IMR-90 (cell line): ENCODE results near the gene KCNQ2. TPM values are rescaled to one million over a fixed set of nuclear protein-coding genes. Genes with fewer than 3 reads are reported as not detected.

ENCODE experiments used
- ATAC-seq: fragments of 200-7000 bp; cut with Tn5 transposase; 2 replicates; pipeline ENCODE4 v1.9.1; 2020; ENCODE audit warnings: low read depth, mild to moderate bottlenecking, moderate library complexity
- BruUV-seq: library from RNA; stranded (reverse); fragments of 400-500 nt; replicated peaks from 2 replicates; lab custom pipeline; 2021; lab: Mats Ljungman, UMichigan
- CTCF ChIA-PET: fragments of 300-600 bp; formaldehyde crosslinking; extraction: SDS; loops from one replicate; lab custom pipeline; 2021; ENCODE audit warnings: antibody characterized with exemption; lab: Yijun Ruan, JAX
- POLR2A ChIA-PET: fragments of 300-600 bp; sonication (Branson Sonifier 250); formaldehyde crosslinking; loops from one replicate; lab custom pipeline; 2022; ENCODE audit warnings: antibody characterized with exemption; ENCODE audit not compliant: unreplicated experiment; lab: Charles Lee
- DNase-seq: peaks from one replicate; pipeline ENCODE4 v3.0.0; 2013
- H2AFZ ChIP-seq: replicated peaks from 2 replicates; pipeline ENCODE3; 2013; ENCODE audit warnings: low read length, mild to moderate bottlenecking; ENCODE audit not compliant: poor library complexity
- H2AK5ac ChIP-seq: 2 replicates; pipeline ENCODE4 v1.6.1; 2013; ENCODE audit warnings: low read depth, low read length, inconsistent platforms
- H2AK9ac ChIP-seq: replicated peaks from 2 replicates; pipeline ENCODE3; 2013; ENCODE audit warnings: mild to moderate bottlenecking, low read depth, low read length, moderate library complexity; ENCODE audit not compliant: poor library complexity
- H2BK120ac ChIP-seq: 2 replicates; pipeline ENCODE4 v1.6.1; 2013; ENCODE audit warnings: low read depth, low read length, inconsistent platforms
- H2BK15ac ChIP-seq: 3 replicates; pipeline ENCODE4 v1.6.1; 2013; ENCODE audit warnings: low read depth, low read length, inconsistent platforms
- H2BK20ac ChIP-seq: 2 replicates; pipeline ENCODE4 v1.6.1; 2013; ENCODE audit warnings: low read depth, mild to moderate bottlenecking, inconsistent platforms, low read length, moderate library complexity
- H2BK5ac ChIP-seq: 2 replicates; pipeline ENCODE4 v1.6.1; 2013; ENCODE audit warnings: mild to moderate bottlenecking, low read depth, low read length, inconsistent platforms; ENCODE audit not compliant: poor library complexity, severe bottlenecking
- H3K14ac ChIP-seq: replicated peaks from 2 replicates; pipeline ENCODE4 v1.6.1; 2013; ENCODE audit warnings: low read depth, low read length, inconsistent platforms
- H3K18ac ChIP-seq: 2 replicates; pipeline ENCODE4 v1.6.1; 2013; ENCODE audit warnings: low read depth, low read length, control low read depth
- H3K23ac ChIP-seq: 2 replicates; pipeline ENCODE4 v1.6.1; 2013; ENCODE audit warnings: low read depth, low read length, inconsistent platforms
- H3K27ac ChIP-seq: 2 replicates; pipeline ENCODE4 v1.5.1; 2013; ENCODE audit warnings: mild to moderate bottlenecking, control low read depth, low read length; ENCODE audit not compliant: insufficient read depth
- H3K27me3 ChIP-seq: 2 replicates; pipeline ENCODE4 v1.6.1; 2013; ENCODE audit warnings: low read length; ENCODE audit not compliant: control insufficient read depth, insufficient read depth
- H3K36me3 ChIP-seq: 2 replicates; pipeline ENCODE4 v1.6.1; 2013; ENCODE audit warnings: low read length, mixed read lengths; ENCODE audit not compliant: control insufficient read depth, insufficient read depth
- H3K4ac ChIP-seq: 2 replicates; pipeline ENCODE4 v1.6.1; 2013; ENCODE audit warnings: low read depth, low read length, inconsistent platforms
- H3K4me1 ChIP-seq: 2 replicates; pipeline ENCODE4 v1.6.1; 2013; ENCODE audit warnings: low read length, mixed read lengths; ENCODE audit not compliant: control insufficient read depth, insufficient read depth
- H3K4me2 ChIP-seq: 2 replicates; pipeline ENCODE4 v1.6.1; 2013; ENCODE audit warnings: low read depth, mild to moderate bottlenecking, control low read depth, low read length, moderate library complexity
- H3K4me3 ChIP-seq: 2 replicates; pipeline ENCODE4 v1.5.1; 2013; ENCODE audit warnings: low read depth, mild to moderate bottlenecking, control low read depth, low read length, moderate library complexity; ENCODE audit not compliant: insufficient read depth
- H3K56ac ChIP-seq: 2 replicates; pipeline ENCODE4 v1.6.1; 2013; ENCODE audit warnings: low read length, inconsistent platforms; ENCODE audit not compliant: insufficient read depth; ENCODE audit errors: extremely low read depth
- H3K79me1 ChIP-seq, 2 experiments: 2 replicates each; pipeline ENCODE4 v1.6.1; 2013; ENCODE audit warnings: low read length in 2 of 2, inconsistent platforms in 1 of 2, low read depth in 1 of 2
- H3K9ac ChIP-seq: 2 replicates; pipeline ENCODE4 v1.6.1; 2013; ENCODE audit warnings: low read depth, low read length, control low read depth
- H3K9me1 ChIP-seq: 2 replicates; pipeline ENCODE4 v1.6.1; 2013; ENCODE audit warnings: low read length, inconsistent platforms; ENCODE audit not compliant: insufficient read depth
- H3K9me3 ChIP-seq: 2 replicates; pipeline ENCODE4 v1.6.1; 2013; ENCODE audit warnings: low read length; ENCODE audit not compliant: control insufficient read depth, insufficient read depth
- H4K20me1 ChIP-seq: 2 replicates; pipeline ENCODE4 v1.6.1; 2013; ENCODE audit warnings: low read length, inconsistent platforms; ENCODE audit not compliant: insufficient read depth
- H4K5ac ChIP-seq: 2 replicates; pipeline ENCODE4 v1.6.1; 2013; ENCODE audit warnings: mild to moderate bottlenecking, low read depth, low read length, control low read depth
- H4K8ac ChIP-seq, 2 experiments: 2 replicates each; pipeline ENCODE4 v1.6.1; 2013; ENCODE audit warnings: low read depth in 2 of 2, low read length in 2 of 2, control low read depth in 1 of 2, inconsistent platforms in 1 of 2
- H4K91ac ChIP-seq: 2 replicates; pipeline ENCODE4 v1.6.1; 2013; ENCODE audit warnings: low read depth, low read length, inconsistent platforms; ENCODE audit not compliant: insufficient read depth
- BHLHE40 ChIP-seq: fragments of 150-350 bp; IDR thresholded peaks from 2 replicates; pipeline ENCODE4 v1.6.1; 2016; ENCODE audit warnings: mild to moderate bottlenecking, low read depth, low read length
- CEBPB ChIP-seq: IDR thresholded peaks from 2 replicates; pipeline ENCODE4 v1.6.1; 2012; ENCODE audit warnings: low read depth, low read length, improper control_type of control experiment
- CHD1 ChIP-seq: IDR thresholded peaks from 2 replicates; pipeline ENCODE4 v1.6.1; 2012; ENCODE audit warnings: low read depth, low read length, improper control_type of control experiment
- FOS ChIP-seq: fragments of 150-350 bp; IDR thresholded peaks from 2 replicates; pipeline ENCODE4 v1.6.1; 2016; ENCODE audit warnings: low read depth, low read length
- MAFK ChIP-seq: IDR thresholded peaks from 2 replicates; pipeline ENCODE4 v1.6.1; 2012; ENCODE audit warnings: low read depth, low read length, improper control_type of control experiment
- MXI1 ChIP-seq: IDR thresholded peaks from 2 replicates; pipeline ENCODE4 v1.6.1; 2012; ENCODE audit warnings: low read depth, mild to moderate bottlenecking, low read length, moderate library complexity, borderline replicate concordance
- NFE2L2 ChIP-seq: fragments of 150-350 bp; IDR thresholded peaks from 2 replicates; pipeline ENCODE4 v1.6.1; 2016; ENCODE audit warnings: low read depth, mild to moderate bottlenecking, low read length
- POLR2A ChIP-seq: IDR thresholded peaks from 2 replicates; pipeline ENCODE4 v1.6.1; 2012; ENCODE audit warnings: mild to moderate bottlenecking, low read depth, low read length
- RAD21 ChIP-seq: IDR thresholded peaks from 2 replicates; pipeline ENCODE4 v1.6.1; 2012; ENCODE audit warnings: low read length, improper control_type of control experiment
- RCOR1 ChIP-seq: IDR thresholded peaks from 2 replicates; pipeline ENCODE4 v1.6.1; 2012; ENCODE audit warnings: mild to moderate bottlenecking, low read length, improper control_type of control experiment; ENCODE audit not compliant: insufficient replicate concordance
- SMC3 ChIP-seq: fragments of 150-350 bp; IDR thresholded peaks from 2 replicates; pipeline ENCODE4 v1.6.1; 2016; ENCODE audit warnings: low read depth, mild to moderate bottlenecking, antibody characterized with exemption, low read length, moderate library complexity
- USF2 ChIP-seq: fragments of 150-350 bp; IDR thresholded peaks from 2 replicates; pipeline ENCODE4 v1.6.1; 2017; ENCODE audit warnings: mild to moderate bottlenecking, antibody characterized with exemption, low read length, low read depth
- WGBS, 2 experiments: methylation state at CpG; one replicate each; pipeline versions ENCODE4 v1.1.5 to v1.1.7; 2013; ENCODE audit warnings: missing lambda C conversion rate in 2 of 2; ENCODE audit not compliant: insufficient read length in 1 of 2; ENCODE audit errors: extremely low coverage in 2 of 2; 5-methylcytosine and 5-hydroxymethylcytosine counted together
- dilution Hi-C: fragments of 300-500 bp; cut with HindIII; formaldehyde crosslinking; loops from one replicate; pipeline ENCODE4 v1.14.3; 2018; ENCODE audit warnings: low sequenced_read_pairs; ENCODE audit not compliant: unreplicated experiment
- in situ Hi-C: fragments of 300-500 bp; cut with MboI; formaldehyde crosslinking; loops from 3 replicates; pipeline ENCODE4 v1.14.3; 2019; ENCODE audit warnings: low sequenced_read_pairs, inconsistent platforms, mixed read lengths
- intact Hi-C: fragments of 100-400 bp; cut with micrococcal nuclease; formaldehyde crosslinking; loops from 2 replicates; pipeline ENCODE4 v1.10.0; 2022
- polyA plus RNA-seq, 3 experiments: library from polyadenylated mRNA; depleted of rRNA; stranded (reverse); fragments of >200 nt; gene quantifications; 2 replicates each; pipeline ENCODE4 v1.2.3, GENCODE V29; 2012; ENCODE audit warnings: low replicate concordance in 1 of 3
- total RNA-seq: library from RNA; depleted of rRNA; stranded (reverse); fragments of >200 nt; gene quantifications from 2 replicates; pipeline ENCODE4 v1.2.3, GENCODE V29; 2012
- TF ChIP-seq, protein P1 (sequence below): fragments of 150-350 bp; IDR thresholded peaks from 2 replicates; pipeline ENCODE4 v1.6.1; 2016; ENCODE audit warnings: low read depth, mild to moderate bottlenecking, low read length, moderate library complexity, borderline replicate concordance
- TF ChIP-seq, protein P2 (sequence below): conservative IDR thresholded peaks from 2 replicates; pipeline ENCODE4 v1.5.1; 2012; ENCODE audit warnings: mild to moderate bottlenecking, low read depth, low read length, improper control_type of control experiment

The KCNQ2 gene
- total and polyA plus RNA-seq, 2 of the 4 experiments (the other 2 are of a cell fraction): 0.02 TPM; not detected in 1

DNA sequence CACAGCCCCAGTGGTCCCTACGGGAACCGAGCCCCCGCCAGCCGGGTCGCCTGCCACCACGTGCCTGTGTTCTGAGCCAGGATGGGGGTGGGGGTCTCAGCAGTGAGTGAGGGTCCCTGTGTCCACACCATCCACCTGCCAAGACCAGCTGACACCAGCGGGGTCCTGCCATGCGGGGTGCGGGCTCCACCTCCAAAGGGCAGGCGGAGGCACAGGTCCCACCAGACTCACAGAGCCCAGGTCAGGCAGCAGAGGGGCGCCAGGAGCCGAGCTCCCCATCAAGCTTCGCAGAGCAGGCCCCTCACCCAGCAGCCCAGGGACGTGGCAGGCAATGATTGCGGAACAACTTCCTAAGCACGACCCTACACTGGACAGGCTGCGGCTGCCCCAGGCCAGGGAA, 50.5 kb downstream of the KCNQ2 start:
- Histone ChIP-seq H3K23ac (no peak overlapping the region), H2AK5ac (no peak overlapping the region), H3K27ac (no peak overlapping the region), H3K79me1 (no peaks in the 10 kb centered on the region), H2AFZ (no peak overlapping the region), H2BK20ac (no peak overlapping the region), H3K18ac (no peak overlapping the region), H3K4me2 (no peak overlapping the region), H3K4me1 (no peaks in the 10 kb centered on the region), H4K8ac (no peak overlapping the region), H3K4ac (no peak overlapping the region), H3K36me3 (no peaks in the 10 kb centered on the region), H3K27me3 (peaks cover 27% of the 10 kb centered on the region), H3K9me1 (no peaks in the 10 kb centered on the region), H3K14ac (no peak overlapping the region), H3K56ac (no peak overlapping the region), H4K91ac (no peak overlapping the region), H4K5ac (no peak overlapping the region), H2AK9ac (no peak overlapping the region), H2BK5ac (no peak overlapping the region), H3K9me3 (no peaks in the 10 kb centered on the region), H4K20me1 (no peaks in the 10 kb centered on the region), H2BK120ac (no peak overlapping the region), H2BK15ac (no peak overlapping the region), H3K9ac (no peak overlapping the region), H3K4me3 (no peak overlapping the region)
- TF ChIP-seq MXI1 (no peak), MAFK (no peak), POLR2A (no peak), RAD21 (no peak), FOS (no peak), NFE2L2 (no peak), RCOR1 (no peak), BHLHE40 (no peak), SMC3 (no peak), CHD1 (no peak), CEBPB (no peak), USF2 (no peak)
- TF ChIP-seq, protein P1, sequence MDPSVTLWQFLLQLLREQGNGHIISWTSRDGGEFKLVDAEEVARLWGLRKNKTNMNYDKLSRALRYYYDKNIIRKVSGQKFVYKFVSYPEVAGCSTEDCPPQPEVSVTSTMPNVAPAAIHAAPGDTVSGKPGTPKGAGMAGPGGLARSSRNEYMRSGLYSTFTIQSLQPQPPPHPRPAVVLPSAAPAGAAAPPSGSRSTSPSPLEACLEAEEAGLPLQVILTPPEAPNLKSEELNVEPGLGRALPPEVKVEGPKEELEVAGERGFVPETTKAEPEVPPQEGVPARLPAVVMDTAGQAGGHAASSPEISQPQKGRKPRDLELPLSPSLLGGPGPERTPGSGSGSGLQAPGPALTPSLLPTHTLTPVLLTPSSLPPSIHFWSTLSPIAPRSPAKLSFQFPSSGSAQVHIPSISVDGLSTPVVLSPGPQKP: no peak
- TF ChIP-seq, protein P2, sequence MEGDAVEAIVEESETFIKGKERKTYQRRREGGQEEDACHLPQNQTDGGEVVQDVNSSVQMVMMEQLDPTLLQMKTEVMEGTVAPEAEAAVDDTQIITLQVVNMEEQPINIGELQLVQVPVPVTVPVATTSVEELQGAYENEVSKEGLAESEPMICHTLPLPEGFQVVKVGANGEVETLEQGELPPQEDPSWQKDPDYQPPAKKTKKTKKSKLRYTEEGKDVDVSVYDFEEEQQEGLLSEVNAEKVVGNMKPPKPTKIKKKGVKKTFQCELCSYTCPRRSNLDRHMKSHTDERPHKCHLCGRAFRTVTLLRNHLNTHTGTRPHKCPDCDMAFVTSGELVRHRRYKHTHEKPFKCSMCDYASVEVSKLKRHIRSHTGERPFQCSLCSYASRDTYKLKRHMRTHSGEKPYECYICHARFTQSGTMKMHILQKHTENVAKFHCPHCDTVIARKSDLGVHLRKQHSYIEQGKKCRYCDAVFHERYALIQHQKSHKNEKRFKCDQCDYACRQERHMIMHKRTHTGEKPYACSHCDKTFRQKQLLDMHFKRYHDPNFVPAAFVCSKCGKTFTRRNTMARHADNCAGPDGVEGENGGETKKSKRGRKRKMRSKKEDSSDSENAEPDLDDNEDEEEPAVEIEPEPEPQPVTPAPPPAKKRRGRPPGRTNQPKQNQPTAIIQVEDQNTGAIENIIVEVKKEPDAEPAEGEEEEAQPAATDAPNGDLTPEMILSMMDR: no peak
- in situ Hi-C loops (no loop called here), dilution Hi-C loops (no loop called here), intact Hi-C loops (no loop called here)
- WGBS, 2 experiments: 63% methylated on average over 4 of the region's 17 CpGs; no CpG with 5 or more reads in 1 of the 2 experiments
- ATAC-seq: no peak
- BruUV-seq: no TSS peak
- ChIA-PET POLR2A (no interaction called here), CTCF (no interaction called here)
- no peak for DNase-seq
